Measurements from ENCODE around the gene ETFRF1.
A peak's percentile ranks its signal among the peaks of the same experiment; 100 is the strongest.

Gene ETFRF1

GRCh38 chr12:25236190-25236589 is 41.2 kb downstream of the ETFRF1 start:
- DNase-seq (ENCODE audit: low read depth): no peak

- DNase-seq (ENCODE audit: low read depth): no peak
These were observed 41.6 kb downstream of the ETFRF1 start for GRCh38 chr12:25236626-25237025.

- DNase-seq (ENCODE audit: low read depth): no peak
These were observed 46.4 kb downstream of the ETFRF1 start for GRCh38 chr12:25241167-25242020.

- DNase-seq (ENCODE audit: low read depth): no peak
These were observed 48.1 kb downstream of the ETFRF1 start for GRCh38 chr12:25242981-25243679.

- no peak for DNase-seq (ENCODE audit: low read depth)
These were observed 48.6 kb downstream of the ETFRF1 start for GRCh38 chr12:25243680-25243990.

- no peak for DNase-seq (ENCODE audit: low read depth)
These were observed 50.5 kb downstream of the ETFRF1 start for GRCh38 chr12:25245491-25245890.

GRCh38 chr12:25248137-25248536 is 53.1 kb downstream of the ETFRF1 start:
- no peak for DNase-seq (ENCODE audit: low read depth)

GRCh38 chr12:25248732-25249131 is 53.7 kb downstream of the ETFRF1 start:
- DNase-seq (ENCODE audit: low read depth): no peak

- DNase-seq (ENCODE audit: low read depth): peak; percentile 12
These were observed 55.1 kb downstream of the ETFRF1 start for GRCh38 chr12:25249931-25250738.

- peak; percentile 90 for DNase-seq (ENCODE audit: low read depth)
These were observed 56.0 kb downstream of the ETFRF1 start, which contains the start of gene KRAS for GRCh38 chr12:25250744-25251730. TSS of gene KRAS (minus strand) at chr12:25250929.

GRCh38 chr12:25251769-25252168 is 56.7 kb downstream of the ETFRF1 start:
- no peak for DNase-seq (ENCODE audit: low read depth)

GRCh38 chr12:25252946-25253345 is 57.9 kb downstream of the ETFRF1 start:
- DNase-seq (ENCODE audit: low read depth): no peak

GRCh38 chr12:25253371-25254068 is 58.5 kb downstream of the ETFRF1 start:
- no peak for DNase-seq (ENCODE audit: low read depth)

GRCh38 chr12:25254271-25254880 is 59.3 kb downstream of the ETFRF1 start:
- DNase-seq (ENCODE audit: low read depth): no peak
